Naive thymus-derived CD4-positive, alpha-beta T cell (primary cell): ENCODE data around the gene CUL3. TPM values are rescaled to one million over a fixed set of nuclear protein-coding genes. Genes with fewer than 3 reads are reported as not detected.
A peak's percentile ranks its signal among the peaks of the same experiment; 100 is the strongest.
"Not testable (repeated sequence)": the region's sequence is repeated elsewhere in the genome, so short reads cannot be mapped to it uniquely, and the experiment has no call there.

Source experiments
- ATAC-seq: fragments of 150-1000 bp; cut with Tn5 transposase; 2 replicates; pipeline ENCODE4 v1.10.0; 2021; ENCODE audit warnings: mild to moderate bottlenecking, moderate library complexity
- CTCF ChIA-PET: fragments of 350-600 bp; sonication (Branson Sonifier 250); formaldehyde crosslinking; loops from one replicate; lab custom pipeline; 2021; ENCODE audit warnings: antibody characterized with exemption; lab: Charles Lee
- POLR2A ChIA-PET: fragments of 350-600 bp; sonication (Branson Sonifier 250); formaldehyde crosslinking; loops from one replicate; lab custom pipeline; 2021; ENCODE audit warnings: antibody characterized with exemption, inconsistent platforms; lab: Charles Lee
- DNase-seq, 9 donors: peaks; one replicate each; pipeline versions ENCODE4 v3.0.0 to v3.0.0-alpha.2; 2020 to 2022; ENCODE audit warnings: mixed read lengths in 1 of 9
- H3K27ac ChIP-seq: one replicate; pipeline ENCODE4 v1.7.0; 2013; ENCODE audit warnings: mild to moderate bottlenecking, low read depth, low read length, moderate library complexity
- H3K27me3 ChIP-seq, 2 donors: one replicate each; pipeline ENCODE4 v1.7.0; 2013; ENCODE audit warnings: low read length in 2 of 2, mild to moderate bottlenecking in 2 of 2, moderate library complexity in 2 of 2; ENCODE audit not compliant: control insufficient read depth in 2 of 2, insufficient read depth in 2 of 2
- H3K36me3 ChIP-seq, 3 experiments: 1 replicate in 2 of 3; 2 replicates in 1 of 3; pipeline ENCODE4 v1.7.0; 2013; ENCODE audit warnings: low read length in 3 of 3, mild to moderate bottlenecking in 3 of 3, moderate library complexity in 1 of 3; ENCODE audit not compliant: insufficient read depth in 3 of 3, control insufficient read depth in 2 of 3
- H3K4me1 ChIP-seq, 2 donors: one replicate each; pipeline ENCODE4 v1.7.0; 2013; ENCODE audit warnings: low read length in 2 of 2, mild to moderate bottlenecking in 2 of 2, moderate library complexity in 1 of 2; ENCODE audit not compliant: control insufficient read depth in 2 of 2, insufficient read depth in 2 of 2
- H3K4me3 ChIP-seq: 2 replicates; pipeline ENCODE4 v1.7.0; 2013; ENCODE audit warnings: mild to moderate bottlenecking, low read length
- H3K9me3 ChIP-seq, 3 experiments: 1 replicate in 2 of 3; 2 replicates in 1 of 3; pipeline ENCODE4 v1.7.0; 2013; ENCODE audit warnings: low read length in 3 of 3; ENCODE audit not compliant: control insufficient read depth in 2 of 3
- H3K27ac Mint-ChIP-seq, 9 donors: one replicate each; pipeline ENCODE4 v1.8.0; 2020 to 2022; ENCODE audit warnings: mixed read lengths in 9 of 9, mild to moderate bottlenecking in 8 of 9, moderate library complexity in 5 of 9, inconsistent platforms in 2 of 9
- H3K27me3 Mint-ChIP-seq, 5 donors: one replicate each; pipeline ENCODE4 v1.8.0; 2021 to 2022; ENCODE audit warnings: mixed read lengths in 5 of 5, mild to moderate bottlenecking in 1 of 5
- H3K36me3 Mint-ChIP-seq, 5 donors: one replicate each; pipeline ENCODE4 v1.8.0; 2020 to 2022; ENCODE audit warnings: mixed read lengths in 5 of 5, mild to moderate bottlenecking in 3 of 5, inconsistent platforms in 1 of 5
- H3K4me1 Mint-ChIP-seq, 7 donors: one replicate each; pipeline ENCODE4 v1.8.0; 2020 to 2022; ENCODE audit warnings: mixed read lengths in 7 of 7, mild to moderate bottlenecking in 3 of 7, inconsistent platforms in 1 of 7
- H3K4me3 Mint-ChIP-seq, 10 donors: one replicate each; pipeline ENCODE4 v1.8.0; 2020 to 2022; ENCODE audit warnings: mild to moderate bottlenecking in 10 of 10, mixed read lengths in 10 of 10, moderate library complexity in 6 of 10, inconsistent platforms in 2 of 10
- H3K9me3 Mint-ChIP-seq, 11 donors: one replicate each; pipeline ENCODE4 v1.8.0; 2020 to 2022; ENCODE audit warnings: mixed read lengths in 11 of 11, mild to moderate bottlenecking in 4 of 11, inconsistent platforms in 1 of 11, moderate library complexity in 1 of 11
- intact Hi-C, 2 donors: fragments of 100-400 bp; cut with micrococcal nuclease; formaldehyde crosslinking; loops; one replicate each; pipeline ENCODE4 v1.15.1; 2023
- polyA plus RNA-seq, 2 donors: library from polyadenylated mRNA; unstranded; fragments of 300-500 nt; fragmentation: Illumina TruSeq; gene quantifications; one replicate each; pipeline ENCODE4 v1.2.3, GENCODE V29; 2021
- total RNA-seq, 6 experiments: library from RNA in 5 of 6; stranded (reverse) in 5 of 6; gene quantifications; 1 replicate in 5 of 6; 2 replicates in 1 of 6; pipeline ENCODE4 v1.2.3 and lab custom pipeline; 2021 to 2026

CUL3 gene
- total and polyA plus RNA-seq, 7 experiments from 2014 or later, result 21.4 to 97.0 (median 84.3) TPM

GRCh38 chr2:224518806-224519580 is 66.2 kb downstream of the CUL3 start:
- Mint-ChIP-seq H3K9me3 (no peaks in the 10 kb centered on the region), H3K27me3 (no peaks in the 10 kb centered on the region), H3K4me3 (peak overlapping the region in 5 of 10 donors; percentile 4 to 21 (median 8)), H3K36me3 (peaks cover 3 to 23% (median 9%) of the 10 kb centered on the region in 5 donors), H3K4me1 (peaks cover 50 to 70% (median 58%) of the 10 kb centered on the region in 7 donors), H3K27ac (peak overlapping the region in 2 of 9 donors; percentile 50 to 52)
- Histone ChIP-seq H3K4me3 (no peak overlapping the region), H3K36me3 (peaks cover 0 to 2% (median 0%) of the 10 kb centered on the region in 3 experiments), H3K27me3 (no peaks in the 10 kb centered on the region), H3K27ac (no peak overlapping the region), H3K9me3 (no peaks in the 10 kb centered on the region), H3K4me1 (peaks cover 24 to 27% of the 10 kb centered on the region in 2 donors)
- DNase-seq, result no peak
- ChIA-PET POLR2A (no interaction called here), CTCF (interaction anchor here (0.6 kb wide), 1 partner anchor 11 kb away, joined by 7 read pairs; no protein-coding TSS in a partner anchor)
- intact Hi-C loops, result loop anchor here in 1 of 2 donors (1.0 to 10.0 kb wide), 2 partner anchors 8 to 136 kb away; no protein-coding TSS in a partner anchor
- no peak for ATAC-seq

GRCh38 chr2:224517963-224518362 is 67.2 kb downstream of the CUL3 start:
- Histone ChIP-seq H3K4me1 (peaks cover 17 to 18% of the 10 kb centered on the region in 2 donors), H3K27ac (no peak overlapping the region), H3K4me3 (no peak overlapping the region), H3K9me3 (no peaks in the 10 kb centered on the region), H3K36me3 (peaks cover 0 to 5% (median 0%) of the 10 kb centered on the region in 3 experiments), H3K27me3 (no peaks in the 10 kb centered on the region)
- intact Hi-C loops, result loop anchor here in 1 of 2 donors (1.0 to 10.0 kb wide), 2 partner anchors 9 to 137 kb away; no protein-coding TSS in a partner anchor
- Mint-ChIP-seq H3K27ac (peak overlapping the region in 1 of 9 donors; percentile 50), H3K4me3 (peak overlapping the region in 3 of 10 donors; percentile 3 to 8 (median 4)), H3K4me1 (peaks cover 42 to 67% (median 52%) of the 10 kb centered on the region in 7 donors), H3K27me3 (no peaks in the 10 kb centered on the region), H3K36me3 (peaks cover 5 to 23% (median 16%) of the 10 kb centered on the region in 5 donors), H3K9me3 (no peaks in the 10 kb centered on the region)
- POLR2A ChIA-PET, result no interaction called here
- DNase-seq (no peak), ATAC-seq (peak; percentile 34)
- CTCF ChIA-PET, result interaction anchor here (1.4 kb wide), 1 partner anchor 132 kb away, joined by 4 read pairs; no protein-coding TSS in a partner anchor

DNA sequence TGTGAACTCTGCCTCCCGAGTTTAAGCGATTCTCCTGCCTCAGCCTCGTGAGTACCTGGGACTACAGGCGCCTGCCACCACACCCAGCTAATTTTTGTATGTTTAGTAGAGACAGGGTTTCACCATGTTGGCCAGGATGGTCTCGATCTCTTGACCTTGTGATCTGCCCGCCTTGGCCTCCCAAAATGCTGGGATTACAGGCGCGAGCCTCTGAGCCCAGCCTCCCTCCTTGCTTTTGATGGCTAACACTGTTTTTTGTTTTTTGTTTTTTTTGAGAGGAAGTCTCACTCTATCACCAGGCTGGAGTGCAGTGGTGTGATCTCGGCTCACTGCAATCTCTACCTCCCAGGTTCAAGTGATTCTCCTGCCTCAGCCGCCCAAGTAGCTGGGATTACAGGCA is 68.8 kb downstream of the CUL3 start:
- peak overlapping the region in 2 of 9 donors; percentile 21 to 71 for H3K27ac Mint-ChIP-seq
- H3K9me3 Mint-ChIP-seq, H3K36me3 ChIP-seq, H3K27me3 ChIP-seq, CTCF ChIA-PET, H3K4me3 ChIP-seq, POLR2A ChIA-PET, H3K4me3 Mint-ChIP-seq, H3K9me3 ChIP-seq, ATAC-seq, DNase-seq, H3K27me3 Mint-ChIP-seq, H3K27ac ChIP-seq: not testable (repeated sequence)
- peaks cover 36 to 72% (median 55%) of the 10 kb centered on the region in 7 donors for H3K4me1 Mint-ChIP-seq
- intact Hi-C loops, result loop anchor here in 1 of 2 donors (10.0 kb wide), 1 partner anchor 138 kb away; no protein-coding TSS in a partner anchor
- H3K4me1 ChIP-seq, result peaks cover 12 to 17% of the 10 kb centered on the region in 2 donors
- peaks cover 8 to 27% (median 20%) of the 10 kb centered on the region in 5 donors for H3K36me3 Mint-ChIP-seq

GRCh38 chr2:224513991-224514390 is 71.2 kb downstream of the CUL3 start:
- DNase-seq, result no peak
- Histone ChIP-seq H3K9me3 (no peaks in the 10 kb centered on the region), H3K36me3 (peaks cover 0 to 5% (median 3%) of the 10 kb centered on the region in 3 experiments), H3K27me3 (no peaks in the 10 kb centered on the region), H3K4me3 (no peak overlapping the region), H3K27ac (no peak overlapping the region), H3K4me1 (peaks cover 0 to 6% of the 10 kb centered on the region in 2 donors)
- CTCF ChIA-PET, result interaction anchor here (1.0 kb wide), 1 partner anchor 15 kb away, joined by 3 read pairs; no protein-coding TSS in a partner anchor
- no peak for ATAC-seq
- Mint-ChIP-seq H3K27me3 (no peaks in the 10 kb centered on the region), H3K4me3 (no peak overlapping the region), H3K9me3 (no peaks in the 10 kb centered on the region), H3K4me1 (peaks cover 31 to 62% (median 49%) of the 10 kb centered on the region in 7 donors), H3K27ac (no peak overlapping the region), H3K36me3 (peaks cover 8 to 36% (median 21%) of the 10 kb centered on the region in 5 donors)
- POLR2A ChIA-PET, result no interaction called here
- intact Hi-C loops, result loop anchor here (2.0 to 10.0 kb wide), 3 partner anchors 13 to 141 kb away; no protein-coding TSS in a partner anchor

- intact Hi-C loops, result loop anchor here in 1 of 2 donors (5.0 kb wide), 1 partner anchor 35 kb away; no protein-coding TSS in a partner anchor
- no peaks in the 10 kb centered on the region for H3K27me3 Mint-ChIP-seq
- H3K4me3 Mint-ChIP-seq, result no peak overlapping the region
- Histone ChIP-seq H3K27me3 (no peaks in the 10 kb centered on the region), H3K27ac (no peak overlapping the region), H3K9me3 (no peaks in the 10 kb centered on the region), H3K4me1 (no peaks in the 10 kb centered on the region), H3K36me3 (peaks cover 3 to 34% (median 4%) of the 10 kb centered on the region in 3 experiments), H3K4me3 (no peak overlapping the region)
- H3K27ac Mint-ChIP-seq, result no peak overlapping the region
- H3K36me3 Mint-ChIP-seq, result peaks cover 11 to 31% (median 25%) of the 10 kb centered on the region in 5 donors
- no peaks in the 10 kb centered on the region for H3K9me3 Mint-ChIP-seq
- ATAC-seq (no peak), DNase-seq (no peak)
- POLR2A ChIA-PET, result interaction anchor here (0.7 kb wide), 1 partner anchor 56 kb away, joined by 4 read pairs; no protein-coding TSS in a partner anchor
- CTCF ChIA-PET, result interaction anchor here (0.7 kb wide), 1 partner anchor 11 kb away, joined by 7 read pairs; no protein-coding TSS in a partner anchor
- peaks cover 6 to 18% (median 13%) of the 10 kb centered on the region in 7 donors for H3K4me1 Mint-ChIP-seq
Measured at GRCh38 chr2:224507789-224508188, 77.4 kb downstream of the CUL3 start.

DNA sequence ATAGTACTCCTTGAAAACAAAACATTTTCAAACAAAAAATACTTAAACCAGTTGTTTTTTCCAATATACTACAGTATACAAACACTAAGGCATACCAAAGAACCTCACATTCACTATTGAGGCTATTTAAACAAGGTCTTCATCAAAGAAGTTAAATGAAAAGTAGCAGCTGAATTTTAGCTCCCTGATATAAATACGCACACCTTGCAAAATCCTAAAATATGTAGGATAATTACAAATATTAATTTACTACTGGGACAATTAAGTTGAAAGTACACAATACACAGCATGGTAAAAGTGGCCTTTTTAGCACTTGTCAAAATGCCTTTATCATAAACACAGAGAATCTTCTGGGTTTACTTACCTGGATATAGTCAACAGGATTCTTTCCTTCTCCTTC is 78.7 kb downstream of the CUL3 start:
- POLR2A ChIA-PET, result interaction anchor here (0.7 kb wide), 1 partner anchor 79 kb away, joined by 3 read pairs; no protein-coding TSS in a partner anchor
- DNase-seq, result no peak
- peaks cover 10 to 34% (median 25%) of the 10 kb centered on the region in 5 donors for H3K36me3 Mint-ChIP-seq

More for the DNA sequence above, 78.7 kb downstream of the CUL3 start:
- no peak for ATAC-seq
- peak overlapping the region in 2 of 9 donors; percentile 13 to 59 for H3K27ac Mint-ChIP-seq
- no peaks in the 10 kb centered on the region for H3K27me3 Mint-ChIP-seq
- no peaks in the 10 kb centered on the region for H3K9me3 Mint-ChIP-seq
- H3K4me1 Mint-ChIP-seq, result peaks cover 4 to 15% (median 11%) of the 10 kb centered on the region in 7 donors
- H3K4me3 Mint-ChIP-seq, result no peak overlapping the region
- no peaks in the 10 kb centered on the region for H3K4me1 ChIP-seq
- H3K36me3 ChIP-seq, result peaks cover 3 to 44% (median 4%) of the 10 kb centered on the region in 3 experiments
- intact Hi-C loops, result loop anchor here in 1 of 2 donors (5.0 kb wide), 1 partner anchor 36 kb away; no protein-coding TSS in a partner anchor
- H3K27ac ChIP-seq, result no peak overlapping the region
- CTCF ChIA-PET, result interaction anchor here (1.1 kb wide), 1 partner anchor 14 kb away, joined by 5 read pairs; no protein-coding TSS in a partner anchor
- no peak overlapping the region for H3K4me3 ChIP-seq
- H3K27me3 ChIP-seq, result no peaks in the 10 kb centered on the region
- H3K9me3 ChIP-seq, result no peaks in the 10 kb centered on the region
